ENCODE results near the gene DLGAP1. TPM values are rescaled to one million over a fixed set of nuclear protein-coding genes. Genes with fewer than 3 reads are reported as not detected.

Gene DLGAP1
- total RNA-seq, 3 donors from 2014 or later = 0.96 to 17.6 (median 5.2) TPM

DNA sequence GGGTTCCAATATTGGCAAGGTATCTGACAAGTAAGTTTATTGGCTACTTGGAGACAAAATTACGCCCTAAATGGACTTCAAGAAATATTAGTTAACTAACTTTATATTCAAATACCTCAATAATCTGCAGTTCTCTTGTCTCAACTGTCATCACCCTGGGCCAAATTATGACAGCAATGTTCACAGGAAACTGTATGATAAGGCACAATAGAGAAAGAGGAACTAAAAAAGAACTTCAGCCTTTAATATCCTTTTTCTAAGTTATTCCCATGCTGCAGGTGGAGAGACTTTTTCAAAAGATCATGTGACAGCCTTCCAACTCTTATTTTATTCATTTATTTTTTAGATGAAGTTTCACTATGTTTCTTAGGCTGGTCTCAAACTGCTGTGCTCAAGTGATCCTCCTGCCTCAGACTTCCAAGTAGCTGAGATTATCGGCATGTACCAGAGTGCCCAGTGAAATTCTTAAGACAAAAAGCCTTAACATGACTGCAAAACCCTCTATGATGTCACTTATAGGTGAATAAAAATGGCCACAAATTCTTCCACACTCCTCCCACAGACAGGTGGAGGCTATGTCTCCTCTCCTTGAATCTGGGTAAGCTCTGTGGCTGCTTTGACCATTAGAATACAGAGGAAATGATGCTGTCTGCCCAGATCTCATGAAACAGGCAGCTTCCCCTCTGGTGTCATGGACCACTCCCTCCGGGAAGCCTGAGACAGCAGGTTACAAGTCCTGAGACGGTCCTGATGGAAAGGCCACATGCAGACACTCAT lies 794.2 kb downstream of the DLGAP1 start:
- intact Hi-C loops (cut with DNase I; ENCODE audit: low total_unique reads) = no loop called here
- Histone ChIP-seq H3K4me3 (no peak overlapping the region), H3K27me3 (no peaks in the 10 kb centered on the region), H3K4me1 (peaks cover 0 to 3% of the 10 kb centered on the region in 2 donors), H3K36me3 (no peaks in the 10 kb centered on the region), H3K9me3 (no peaks in the 10 kb centered on the region), H3K27ac (no peak overlapping the region)
- TF ChIP-seq POLR2AphosphoS5 (IDR thresholded peaks at IDR 0.05) (no peak), POLR2A (IDR thresholded peaks at IDR 0.05) (no peak), CTCF (IDR thresholded peaks at IDR 0.05) (no peak)
- no peak for DNase-seq (ENCODE audit: low spot score in 2 of 2)

DNA sequence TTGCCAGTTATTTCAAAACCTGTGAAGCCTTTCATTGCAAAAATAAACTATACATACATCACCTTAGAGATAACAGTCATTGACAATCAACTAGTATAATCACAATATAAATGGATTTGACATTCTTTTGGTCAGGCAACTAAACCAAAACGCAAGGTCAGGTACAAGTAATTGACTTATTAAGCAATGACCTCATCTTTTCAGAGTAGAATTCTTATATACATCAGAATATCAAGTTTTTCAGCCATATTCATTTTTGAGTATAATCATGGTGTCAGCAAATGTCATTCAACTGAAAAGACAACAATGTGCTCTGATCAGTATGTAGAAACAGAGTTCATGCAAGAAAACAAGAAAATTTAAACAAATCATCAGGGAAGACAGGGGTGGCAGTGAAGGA lies 796.6 kb downstream of the DLGAP1 start:
- no peak overlapping the region for H3K4me3 ChIP-seq

GRCh38 chr18:3655254-3656050 lies 799.7 kb downstream of the DLGAP1 start:
- Histone ChIP-seq H3K9me3 (no peaks in the 10 kb centered on the region), H3K4me3 (no peak overlapping the region), H3K4me1 (no peaks in the 10 kb centered on the region), H3K27me3 (no peaks in the 10 kb centered on the region), H3K36me3 (no peaks in the 10 kb centered on the region), H3K27ac (no peak overlapping the region)
- no peak for DNase-seq (ENCODE audit: low spot score in 2 of 2)
- intact Hi-C loops (cut with DNase I; ENCODE audit: low total_unique reads) = no loop called here
- TF ChIP-seq POLR2A (IDR thresholded peaks at IDR 0.05) = no peak

More for the DNA sequence above, 796.6 kb downstream of the DLGAP1 start:
- H3K27ac ChIP-seq = no peak overlapping the region
- DNase-seq (ENCODE audit: low spot score in 2 of 2) = no peak
- intact Hi-C loops (cut with DNase I; ENCODE audit: low total_unique reads) = no loop called here
- H3K4me1 ChIP-seq = no peaks in the 10 kb centered on the region
- no peaks in the 10 kb centered on the region for H3K36me3 ChIP-seq
- no peaks in the 10 kb centered on the region for H3K9me3 ChIP-seq
- TF ChIP-seq POLR2A (IDR thresholded peaks at IDR 0.05) (no peak), CTCF (IDR thresholded peaks at IDR 0.05) (no peak), POLR2AphosphoS5 (IDR thresholded peaks at IDR 0.05) (no peak)
- no peaks in the 10 kb centered on the region for H3K27me3 ChIP-seq

DNA sequence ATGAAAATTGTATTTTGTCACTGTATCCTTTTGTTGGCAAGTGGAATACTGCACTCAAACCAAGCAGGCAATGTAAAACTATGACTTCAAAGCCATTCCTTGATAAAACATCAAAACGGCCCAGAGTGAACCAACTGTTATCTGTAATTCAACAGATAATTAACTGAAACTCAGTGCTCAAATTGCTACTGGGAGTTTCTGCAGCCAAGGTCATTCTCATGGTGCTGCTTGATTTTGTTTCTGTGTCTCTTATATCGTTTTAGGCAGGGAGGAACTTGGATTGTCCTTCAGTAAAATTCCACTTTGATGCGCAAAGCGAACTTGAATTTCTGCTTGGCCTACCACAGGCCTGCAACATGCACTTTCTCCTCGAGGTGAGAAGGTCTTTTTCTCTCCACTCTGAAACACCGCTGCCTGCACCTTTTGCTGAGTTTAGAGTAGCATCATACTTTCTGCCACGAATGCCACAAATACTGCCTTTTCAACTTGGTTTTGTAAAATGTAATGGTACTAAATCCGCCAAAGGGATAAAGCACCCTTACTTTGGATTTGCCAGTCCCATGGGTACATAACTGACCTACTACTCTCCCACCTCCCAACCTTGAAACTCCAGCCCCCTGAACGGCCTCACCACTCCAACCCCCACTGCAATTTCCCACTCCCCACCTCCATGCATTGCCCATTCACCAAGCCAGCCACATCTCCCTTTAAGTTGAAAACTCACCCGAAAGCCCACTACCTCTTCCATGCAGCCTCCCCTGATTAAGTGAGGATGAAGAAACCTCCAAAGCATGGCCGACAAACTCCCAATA lies 800.5 kb downstream of the DLGAP1 start:
- H3K9me3 ChIP-seq = no peaks in the 10 kb centered on the region
- no peaks in the 10 kb centered on the region for H3K36me3 ChIP-seq
- no peaks in the 10 kb centered on the region for H3K4me1 ChIP-seq
- no peaks in the 10 kb centered on the region for H3K27me3 ChIP-seq
- no peak overlapping the region for H3K4me3 ChIP-seq
- no peak for TF ChIP-seq CTCF (IDR thresholded peaks at IDR 0.05)
- no peak for TF ChIP-seq POLR2AphosphoS5 (IDR thresholded peaks at IDR 0.05)
- TF ChIP-seq POLR2A (IDR thresholded peaks at IDR 0.05) = no peak
- DNase-seq (ENCODE audit: low spot score in 2 of 2) = no peak
- intact Hi-C loops (cut with DNase I; ENCODE audit: low total_unique reads) = no loop called here
- no peak overlapping the region for H3K27ac ChIP-seq

DNA sequence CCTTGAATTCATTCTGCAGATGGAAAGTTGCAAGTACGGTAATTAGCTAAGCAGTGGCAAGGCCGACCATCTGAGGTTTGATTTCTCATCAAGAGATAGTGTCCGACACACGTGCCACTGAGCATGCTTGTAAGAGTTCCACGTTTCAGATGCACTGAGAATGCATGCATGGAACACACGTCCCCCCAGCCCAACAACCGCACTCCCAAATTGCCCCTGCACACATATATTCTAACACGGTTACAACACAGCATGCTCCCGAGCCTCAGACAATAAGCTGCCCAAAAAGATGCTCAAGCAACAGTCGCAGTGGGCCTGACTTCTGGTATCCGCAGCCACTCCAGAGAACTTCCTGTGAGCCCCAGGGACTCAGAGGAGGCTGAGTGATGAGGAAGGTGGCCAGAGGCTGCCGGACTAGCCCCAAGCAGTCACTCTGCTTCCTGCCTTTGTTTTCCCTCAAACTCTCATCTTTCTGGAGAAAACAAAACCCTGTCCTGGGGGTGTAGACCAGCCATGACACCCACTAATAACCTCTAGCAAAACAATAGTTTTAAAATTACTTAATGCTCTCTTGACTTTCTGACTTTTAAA lies 801.2 kb downstream of the DLGAP1 start:
- intact Hi-C loops (cut with DNase I; ENCODE audit: low total_unique reads) = no loop called here
- no peak for TF ChIP-seq POLR2A (IDR thresholded peaks at IDR 0.05)
- TF ChIP-seq CTCF (IDR thresholded peaks at IDR 0.05) = no peak
- TF ChIP-seq POLR2AphosphoS5 (IDR thresholded peaks at IDR 0.05) = no peak

More for the DNA sequence above, 801.2 kb downstream of the DLGAP1 start:
- no peak for DNase-seq (ENCODE audit: low spot score in 2 of 2)
- no peaks in the 10 kb centered on the region for H3K36me3 ChIP-seq
- H3K27me3 ChIP-seq = no peaks in the 10 kb centered on the region
- no peak overlapping the region for H3K27ac ChIP-seq
- H3K9me3 ChIP-seq = no peaks in the 10 kb centered on the region
- peaks cover 0 to 3% of the 10 kb centered on the region in 2 donors for H3K4me1 ChIP-seq
- H3K4me3 ChIP-seq = no peak overlapping the region

All from breast epithelium (tissue), 4 donors.